ENCODE measurements around the gene SMC2.

SMC2 gene

GRCh38 chr9:104093647-104094533 is at the start of gene SMC2:
Gene SMC2 (plus strand): TSS chr9:104094309. CDS start chr9:104095385, 1,076 bp downstream.
- peak; percentile 95 for DNase-seq

- DNase-seq, result no peak
Measured at GRCh38 chr9:104068546-104068945, 25.6 kb upstream of the SMC2 start.

DNA sequence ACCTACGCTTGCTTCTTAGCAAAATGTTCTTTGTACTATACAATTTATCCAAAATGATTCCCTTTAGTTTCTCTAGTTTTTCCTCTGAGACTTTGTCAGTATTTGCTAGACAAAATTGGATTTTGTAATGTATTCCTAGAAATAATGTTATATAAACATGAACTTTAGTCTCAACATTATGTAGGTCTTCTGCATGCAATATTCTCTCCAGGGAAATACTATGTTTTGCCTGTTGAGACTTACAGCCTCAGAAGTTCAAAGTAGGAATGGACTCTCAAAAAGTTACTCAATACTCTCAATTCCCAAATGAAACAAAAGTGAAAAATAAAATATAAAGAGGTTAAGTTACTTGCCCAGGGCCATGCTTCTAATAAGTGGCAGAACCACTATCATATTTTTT is 24.8 kb upstream of the SMC2 start:
- no peak for DNase-seq

- DNase-seq, result no peak
Measured at GRCh38 chr9:104071589-104071988, 22.5 kb upstream of the SMC2 start.

GRCh38 chr9:104073098-104073769 is 20.9 kb upstream of the SMC2 start:
- DNase-seq, result no peak

DNA sequence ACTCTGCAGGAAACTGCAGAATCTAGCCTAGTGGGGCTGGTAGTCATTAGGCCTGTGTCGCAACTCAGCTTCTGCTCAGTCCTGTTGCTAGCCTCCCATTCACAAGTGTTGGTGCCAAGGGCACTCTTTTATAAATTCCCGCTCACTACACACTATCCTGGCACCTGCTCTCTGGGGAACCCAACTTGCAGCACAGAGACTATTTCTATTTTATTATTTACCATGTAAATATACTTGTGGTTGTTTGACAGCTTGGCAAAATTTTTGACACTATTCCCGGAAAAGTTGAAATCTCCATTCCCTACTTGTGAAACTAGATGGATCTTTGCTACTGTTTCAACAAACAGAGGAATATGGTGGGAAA is 20.4 kb upstream of the SMC2 start:
- DNase-seq, result peak; percentile 11

DNA sequence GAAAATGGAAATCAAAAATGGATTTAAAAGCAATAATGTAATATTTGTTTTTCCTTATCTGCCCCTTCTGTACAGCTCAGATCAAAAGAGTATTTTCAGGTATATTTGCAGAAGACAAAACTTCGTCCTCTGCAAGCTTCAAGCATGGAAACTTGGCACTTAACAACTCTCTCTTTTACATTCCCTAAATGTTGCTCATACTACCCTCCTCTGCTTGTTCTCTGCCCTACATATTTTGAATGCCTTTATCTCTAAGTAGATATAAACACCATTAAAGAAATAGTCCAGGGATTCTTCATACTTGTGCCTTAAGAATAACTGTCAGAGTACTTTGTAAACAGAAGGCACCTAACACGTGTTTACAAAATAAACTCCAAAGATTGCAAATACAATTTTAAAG is 19.2 kb upstream of the SMC2 start:
- DNase-seq, result no peak

DNA sequence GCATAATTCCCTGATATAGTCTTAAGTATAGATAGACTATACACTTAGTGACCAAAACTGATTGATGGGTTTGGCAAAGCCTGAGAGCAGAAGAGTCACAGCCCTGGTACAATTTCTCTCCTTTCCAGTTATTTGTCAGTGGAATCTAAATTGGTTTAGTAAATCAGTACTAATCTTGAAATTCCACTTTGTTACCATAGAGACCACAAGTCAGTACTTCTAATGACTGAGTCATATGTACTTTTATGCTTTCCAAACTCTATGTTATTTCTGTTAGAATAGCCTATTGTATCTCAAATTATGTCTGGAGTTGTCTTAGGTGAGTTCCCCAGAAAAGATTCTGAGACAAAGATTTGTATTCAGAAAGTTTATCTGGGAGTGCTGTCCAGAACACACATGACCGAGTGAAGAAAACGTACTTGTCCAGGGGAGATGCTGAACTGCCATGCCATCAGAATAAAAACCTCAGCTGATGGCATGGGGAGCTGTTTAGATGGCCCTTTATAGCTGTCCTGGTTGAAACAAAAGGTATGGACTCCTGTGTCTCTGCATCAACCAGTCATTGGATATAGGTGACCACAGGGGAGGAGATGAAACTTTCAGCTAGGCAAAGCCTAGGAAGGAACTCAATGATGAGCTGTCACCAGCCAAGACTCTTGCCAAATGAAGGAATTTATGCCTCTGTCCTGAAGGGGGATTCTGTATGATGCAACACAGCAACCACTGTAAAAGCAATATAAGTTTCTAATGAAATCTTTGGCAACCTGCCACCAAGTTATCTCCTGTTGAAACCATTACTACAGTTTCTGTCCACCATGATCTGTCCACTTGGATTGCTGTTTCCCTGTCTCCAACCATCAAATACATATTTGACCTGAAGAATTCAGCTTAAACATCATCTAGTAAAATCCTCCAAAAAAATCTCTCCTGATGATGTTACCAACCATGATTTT is 18.0 kb upstream of the SMC2 start:
- DNase-seq, result no peak

DNA sequence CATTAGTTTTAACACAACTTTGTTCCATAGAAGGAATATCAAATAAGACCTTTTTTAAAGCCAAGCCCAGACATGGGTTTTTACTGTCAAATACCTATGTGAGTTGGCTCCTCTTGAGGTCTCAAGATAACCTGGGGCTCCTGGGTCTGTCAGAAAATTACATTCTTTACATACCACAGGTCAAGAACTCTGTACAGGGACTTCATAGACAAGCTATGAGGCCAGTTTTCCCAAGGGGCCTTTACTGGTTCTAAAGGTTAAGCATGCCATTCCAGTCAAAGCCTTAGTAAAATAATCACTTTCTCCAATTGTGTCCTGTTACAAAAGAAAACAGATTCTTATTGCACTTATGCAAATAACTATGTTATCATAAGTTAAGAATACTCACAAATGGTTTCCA is 15.5 kb upstream of the SMC2 start:
- no peak for DNase-seq

DNA sequence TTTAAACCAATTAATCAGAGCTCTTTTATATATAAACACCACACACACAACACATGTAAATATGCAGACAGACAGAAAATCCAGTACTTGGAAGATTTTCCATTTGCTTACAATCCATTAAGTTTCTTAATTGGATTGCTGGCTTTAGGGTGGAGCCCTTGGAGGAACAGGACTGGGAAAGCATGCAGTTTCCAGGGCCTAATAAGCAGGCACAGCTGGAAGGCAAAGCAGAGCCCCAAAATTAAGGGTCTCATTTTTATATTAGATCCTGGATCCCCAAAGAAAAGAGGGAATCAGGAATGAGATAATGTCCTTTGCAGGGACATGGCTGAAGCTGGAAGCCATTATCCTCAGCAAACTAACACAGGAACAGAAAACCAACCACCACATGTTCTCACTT is 13.1 kb upstream of the SMC2 start:
- no peak for DNase-seq

- no peak for DNase-seq
Measured at GRCh38 chr9:104082168-104082567, 11.9 kb upstream of the SMC2 start.

- no peak for DNase-seq
Measured at GRCh38 chr9:104085525-104085924, 8.6 kb upstream of the SMC2 start.

GRCh38 chr9:104087894-104088293 is 6.2 kb upstream of the SMC2 start:
- no peak for DNase-seq

GRCh38 chr9:104088416-104088815 is 5.7 kb upstream of the SMC2 start:
- no peak for DNase-seq

- DNase-seq, result peak; percentile 22
Measured at GRCh38 chr9:104090578-104090977, 3.5 kb upstream of the SMC2 start.

- DNase-seq, result peak; percentile 55
Measured at GRCh38 chr9:104091116-104091515, 3.0 kb upstream of the SMC2 start.

GRCh38 chr9:104091708-104092107 is 2.4 kb upstream of the SMC2 start:
- peak; percentile 86 for DNase-seq

DNA sequence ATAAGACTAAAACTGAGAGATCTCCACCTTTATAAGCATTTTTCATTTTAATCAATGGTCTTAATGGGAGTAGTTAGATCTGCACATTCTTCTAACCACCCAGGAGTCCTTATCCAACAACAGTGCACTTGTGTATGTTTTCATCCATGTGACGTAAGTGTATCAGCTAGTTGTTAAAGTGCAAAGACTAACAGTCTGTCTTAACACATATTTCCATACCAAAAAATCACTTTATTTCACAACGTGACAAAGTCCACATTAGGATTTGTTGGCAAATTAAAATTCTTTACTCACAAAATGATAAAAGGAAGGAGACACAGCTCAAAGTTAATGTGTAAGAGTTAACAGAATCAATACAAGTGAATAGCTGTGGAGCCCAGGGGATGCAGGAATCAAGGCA is 1.9 kb upstream of the SMC2 start:
- DNase-seq, result peak; percentile 9

DNA sequence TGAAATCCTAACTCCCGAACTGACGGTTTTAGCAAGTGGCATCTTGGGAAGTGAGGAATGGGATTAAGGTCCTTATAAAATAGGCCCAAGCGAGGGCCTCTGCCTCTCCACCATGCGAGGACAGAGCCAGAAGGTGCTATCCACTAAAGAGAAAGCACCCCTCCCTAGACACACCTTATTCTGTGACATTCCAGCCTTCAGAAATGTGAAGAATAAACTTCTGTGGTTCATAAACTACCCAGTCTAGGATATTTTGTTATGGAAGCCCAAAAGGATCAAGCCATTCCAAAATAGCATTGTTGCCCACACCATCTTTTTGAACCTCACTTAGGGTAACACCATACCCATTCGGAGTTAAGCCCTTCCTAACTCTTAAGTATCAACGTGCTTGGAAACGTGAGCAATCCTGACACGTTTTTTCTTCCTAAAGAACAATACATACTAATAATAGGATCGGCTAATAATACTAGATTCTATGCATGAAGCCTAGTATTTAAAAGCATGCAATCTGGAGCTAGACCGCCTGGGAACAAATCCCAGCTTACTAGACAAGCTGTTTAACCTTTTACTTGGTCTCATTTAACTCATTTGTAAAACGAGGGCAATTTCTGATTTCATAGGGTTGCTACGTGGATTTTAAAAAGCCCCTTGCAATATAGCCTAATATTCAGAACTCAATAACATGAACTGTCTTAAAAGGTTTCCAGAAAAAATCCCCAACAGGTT is 1.1 kb upstream of the SMC2 start:
- DNase-seq, result peak; percentile 38

GRCh38 chr9:104094534-104095015 is 466 bp downstream of the SMC2 start:
- no peak for DNase-seq

GRCh38 chr9:104099630-104100029 is 5.5 kb downstream of the SMC2 start:
- no peak for DNase-seq

- no peak for DNase-seq
Measured at GRCh38 chr9:104104360-104104759, 10.3 kb downstream of the SMC2 start.
